Measurements from ENCODE around the gene MAML2.

DNA sequence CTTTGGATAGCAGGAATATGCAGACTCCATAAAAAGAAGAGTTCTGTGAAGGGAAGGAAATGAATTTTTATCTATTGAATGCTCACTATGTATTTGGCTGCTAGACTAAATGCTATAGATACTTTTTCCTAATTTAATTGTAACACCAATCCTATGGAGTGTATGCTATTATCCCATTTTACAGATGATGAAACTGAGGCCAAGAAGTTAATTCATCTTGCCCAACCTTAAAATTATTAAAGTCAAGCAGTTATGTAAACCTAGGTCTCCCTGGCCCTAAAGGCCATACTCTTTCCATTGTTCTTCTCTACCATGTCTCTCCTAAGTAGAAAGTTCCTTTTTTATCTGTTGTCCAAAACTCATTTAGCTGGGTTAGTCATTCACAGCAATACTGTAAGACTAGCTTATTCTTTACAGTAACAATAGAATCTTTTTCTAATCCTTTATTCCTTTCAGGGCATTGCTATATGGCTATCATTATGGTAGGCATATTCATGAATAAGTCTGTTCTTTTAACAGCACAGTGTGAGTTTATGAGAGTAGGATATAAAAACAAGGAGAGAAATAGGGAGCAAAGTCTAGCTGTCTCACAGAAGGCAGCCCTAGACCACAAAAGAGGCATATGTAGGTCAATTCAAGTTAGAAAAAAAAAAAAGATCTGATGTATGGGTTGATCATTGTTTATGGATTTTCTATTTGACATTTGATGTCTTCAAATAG lies 50.5 kb downstream of the MAML2 start:
- TF ChIP-seq POLR2A (IDR thresholded peaks at IDR 0.05) = no peak
- TF ChIP-seq, protein P1, sequence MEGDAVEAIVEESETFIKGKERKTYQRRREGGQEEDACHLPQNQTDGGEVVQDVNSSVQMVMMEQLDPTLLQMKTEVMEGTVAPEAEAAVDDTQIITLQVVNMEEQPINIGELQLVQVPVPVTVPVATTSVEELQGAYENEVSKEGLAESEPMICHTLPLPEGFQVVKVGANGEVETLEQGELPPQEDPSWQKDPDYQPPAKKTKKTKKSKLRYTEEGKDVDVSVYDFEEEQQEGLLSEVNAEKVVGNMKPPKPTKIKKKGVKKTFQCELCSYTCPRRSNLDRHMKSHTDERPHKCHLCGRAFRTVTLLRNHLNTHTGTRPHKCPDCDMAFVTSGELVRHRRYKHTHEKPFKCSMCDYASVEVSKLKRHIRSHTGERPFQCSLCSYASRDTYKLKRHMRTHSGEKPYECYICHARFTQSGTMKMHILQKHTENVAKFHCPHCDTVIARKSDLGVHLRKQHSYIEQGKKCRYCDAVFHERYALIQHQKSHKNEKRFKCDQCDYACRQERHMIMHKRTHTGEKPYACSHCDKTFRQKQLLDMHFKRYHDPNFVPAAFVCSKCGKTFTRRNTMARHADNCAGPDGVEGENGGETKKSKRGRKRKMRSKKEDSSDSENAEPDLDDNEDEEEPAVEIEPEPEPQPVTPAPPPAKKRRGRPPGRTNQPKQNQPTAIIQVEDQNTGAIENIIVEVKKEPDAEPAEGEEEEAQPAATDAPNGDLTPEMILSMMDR (IDR thresholded peaks at IDR 0.05) = no peak
- no peak for TF ChIP-seq POLR2AphosphoS5 (IDR thresholded peaks at IDR 0.05)
- TF ChIP-seq EP300 (IDR thresholded peaks at IDR 0.05) = no peak
